GM21390 (cell line): ENCODE results near the gene LITAFD.

Experiments
- ATAC-seq: cut with Tn5 transposase; IDR thresholded peaks from one replicate; pipeline ENCODE4 v1.9.1; 2021; ENCODE audit not compliant: unreplicated experiment

LITAFD gene

DNA sequence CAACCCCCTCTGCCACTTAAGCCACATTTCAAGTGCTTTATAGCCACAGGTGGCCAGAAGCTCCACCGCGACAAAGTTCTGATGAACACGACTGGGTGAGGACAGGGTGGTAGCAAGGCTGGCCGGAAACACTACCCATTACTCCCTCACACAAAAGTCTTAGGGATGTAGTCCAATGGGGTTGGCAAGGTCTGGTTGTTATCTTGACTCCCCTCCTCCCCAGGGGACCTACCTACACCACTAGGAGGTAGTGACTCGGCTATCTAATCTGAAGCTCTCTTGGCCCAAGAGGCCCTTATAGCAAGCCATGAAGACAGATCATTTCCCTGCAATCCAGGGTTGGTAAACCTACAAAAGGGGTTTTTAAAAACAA lies 8.4 kb downstream of the LITAFD start:
- no peak for ATAC-seq

GRCh38 chr16:8892101-8892575 lies 10.0 kb downstream of the LITAFD start:
- ATAC-seq, result peak; percentile 25

GRCh38 chr16:8893426-8893825 lies 11.3 kb downstream of the LITAFD start:
- ATAC-seq, result no peak

GRCh38 chr16:8893976-8894690 lies 12.0 kb downstream of the LITAFD start:
- ATAC-seq, result no peak

GRCh38 chr16:8894736-8895334 lies 12.7 kb downstream of the LITAFD start:
- ATAC-seq, result no peak

- no peak for ATAC-seq
Measured at GRCh38 chr16:8898660-8899318, 16.6 kb downstream of the LITAFD start.

GRCh38 chr16:8899709-8900317 lies 17.7 kb downstream of the LITAFD start:
- no peak for ATAC-seq

DNA sequence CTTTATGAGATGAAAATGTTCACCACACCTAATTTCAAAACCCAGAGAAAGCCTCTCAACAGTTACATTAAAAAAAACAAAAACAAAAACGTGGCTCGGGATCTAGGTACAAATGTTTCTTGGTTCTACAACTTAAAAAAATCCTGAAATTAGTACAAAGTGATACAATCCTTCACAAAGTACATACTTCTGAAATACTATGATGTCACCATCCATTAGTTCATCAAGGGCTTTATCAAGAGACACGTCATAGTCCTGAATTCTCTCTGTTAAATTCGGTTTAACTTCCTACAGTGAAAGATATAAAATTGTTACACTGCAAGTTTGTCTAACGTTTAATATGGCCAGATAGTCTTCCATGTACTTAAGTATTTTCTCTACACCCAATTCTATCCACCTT lies 18.2 kb downstream of the LITAFD start:
- ATAC-seq, result no peak

DNA sequence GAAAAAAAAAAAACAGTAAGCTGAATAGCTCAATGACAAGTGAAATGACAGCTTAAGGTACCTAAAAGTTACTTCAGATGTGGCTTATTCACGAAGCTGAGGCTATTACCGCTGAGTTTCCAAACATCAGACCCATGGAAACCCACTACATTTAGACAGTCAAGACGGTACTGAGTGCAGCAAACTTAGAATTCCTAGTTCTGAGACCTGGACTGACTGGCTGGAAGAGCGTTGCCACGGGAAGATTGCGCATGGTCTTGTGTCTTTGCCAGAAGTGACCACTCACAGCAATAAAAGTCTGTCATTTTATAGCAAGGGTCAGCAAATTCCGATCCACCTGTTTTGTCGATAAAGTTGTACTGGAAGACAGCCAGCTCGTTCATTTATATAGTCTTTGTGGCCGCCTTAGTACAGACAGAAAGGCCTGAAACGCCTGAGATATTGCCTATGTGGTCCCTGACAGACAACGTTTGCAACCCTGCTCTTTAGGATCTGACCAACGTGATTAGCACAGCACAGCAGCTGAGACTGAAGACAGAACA lies 19.2 kb downstream of the LITAFD start:
- ATAC-seq, result no peak

DNA sequence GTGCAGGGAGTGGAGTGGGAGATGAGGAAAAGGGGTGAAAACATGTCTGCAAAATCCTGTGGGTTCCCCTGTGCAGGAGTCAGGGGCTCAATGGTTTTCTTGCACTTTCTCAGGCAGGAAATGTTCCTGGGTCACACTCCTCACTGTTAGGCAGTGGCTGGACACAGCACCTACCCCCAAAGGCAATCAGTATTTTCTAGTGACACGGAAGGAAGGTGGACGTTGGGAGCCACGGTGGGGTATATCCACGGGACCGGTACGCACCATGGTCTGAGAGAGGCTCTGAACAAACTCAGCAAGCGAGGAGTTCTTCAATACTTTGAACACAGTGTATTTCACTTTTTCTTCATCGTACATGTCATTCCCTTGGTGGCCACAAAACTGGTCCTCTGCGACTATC lies 20.9 kb downstream of the LITAFD start:
- no peak for ATAC-seq

DNA sequence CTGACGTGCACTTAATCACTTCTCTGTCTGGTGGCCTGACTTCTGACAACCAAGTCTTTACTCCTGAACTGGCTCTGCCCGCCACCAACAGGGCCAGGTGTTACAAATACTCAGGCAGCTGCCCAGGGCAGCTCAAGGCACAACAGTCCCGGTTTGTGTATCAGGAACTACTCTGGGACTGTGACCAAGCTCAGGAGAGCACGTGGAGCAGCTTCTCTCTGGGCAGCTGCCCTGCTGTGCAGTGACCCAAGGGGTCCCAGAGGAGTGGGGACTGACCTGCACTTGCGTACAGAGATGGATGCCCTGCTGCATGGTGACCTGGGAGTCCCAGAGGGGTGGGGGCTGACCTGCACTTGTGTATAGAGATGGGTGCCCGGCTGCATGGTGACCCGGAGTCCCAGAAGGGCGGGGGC lies 21.9 kb downstream of the LITAFD start:
- no peak for ATAC-seq

DNA sequence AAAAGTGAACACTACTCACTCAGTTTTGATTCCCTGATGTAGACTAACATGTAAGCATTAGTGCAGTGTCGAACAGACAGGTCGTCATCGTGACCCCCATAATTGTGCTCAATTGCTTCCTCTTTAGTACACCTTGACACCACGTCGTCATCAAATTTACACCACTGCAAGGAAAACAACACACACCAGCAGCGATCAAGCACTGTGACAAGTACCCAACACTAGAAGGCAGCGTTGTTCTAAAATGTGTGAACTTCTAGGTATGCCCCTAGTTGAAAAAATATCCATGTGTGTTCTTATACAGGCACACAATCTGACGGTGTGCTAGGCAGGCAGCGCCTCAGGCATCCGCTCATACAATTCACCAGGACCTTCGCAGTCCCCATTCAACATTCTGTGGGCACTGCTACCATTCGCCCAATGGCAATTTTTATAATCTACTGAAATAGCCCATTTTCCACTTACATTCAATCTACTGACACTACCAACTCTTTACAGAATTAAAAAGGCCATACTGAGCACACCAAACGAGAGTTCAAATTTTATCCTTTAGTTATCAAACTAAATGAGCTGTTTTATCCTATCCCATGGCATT lies 23.1 kb downstream of the LITAFD start:
- ATAC-seq, result no peak

DNA sequence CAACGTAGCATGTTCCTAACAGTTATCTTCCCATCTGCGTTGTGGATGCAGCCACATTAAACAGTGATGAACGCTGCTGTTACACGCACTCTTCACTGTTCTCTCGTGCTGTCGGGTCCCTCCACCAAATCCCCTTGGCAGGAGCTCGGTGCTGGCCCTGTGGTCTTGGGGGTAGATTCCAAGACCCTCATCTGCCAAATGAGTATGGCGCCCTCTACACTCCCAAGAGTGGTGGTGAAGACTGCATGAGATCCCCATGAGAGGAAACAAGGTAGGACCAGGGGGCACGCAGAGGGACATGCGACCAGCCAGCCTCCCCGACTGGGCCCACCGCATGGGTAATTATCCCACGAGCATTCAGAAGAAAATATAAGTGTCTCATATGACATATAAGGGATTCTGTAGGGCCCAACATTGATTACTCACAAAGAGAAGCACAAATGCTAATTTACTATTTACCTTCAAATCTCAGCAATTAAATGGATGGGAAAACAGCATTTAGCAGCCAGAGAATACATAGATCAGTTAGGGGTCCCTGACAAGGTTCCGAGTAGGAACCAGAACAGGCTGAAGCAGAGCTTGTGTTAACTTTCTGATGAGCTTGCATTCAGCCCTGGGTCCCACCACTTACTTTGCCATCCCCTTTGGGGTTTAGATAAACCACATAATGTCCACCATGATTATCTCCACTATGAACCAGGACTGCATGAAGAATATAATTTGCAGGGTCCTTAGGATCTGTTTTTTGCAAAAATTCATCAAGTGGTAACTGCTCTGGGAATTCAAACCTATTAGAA lies 23.8 kb downstream of the LITAFD start:
- no peak for ATAC-seq

GRCh38 chr16:8907096-8907495 lies 24.9 kb downstream of the LITAFD start:
- no peak for ATAC-seq

DNA sequence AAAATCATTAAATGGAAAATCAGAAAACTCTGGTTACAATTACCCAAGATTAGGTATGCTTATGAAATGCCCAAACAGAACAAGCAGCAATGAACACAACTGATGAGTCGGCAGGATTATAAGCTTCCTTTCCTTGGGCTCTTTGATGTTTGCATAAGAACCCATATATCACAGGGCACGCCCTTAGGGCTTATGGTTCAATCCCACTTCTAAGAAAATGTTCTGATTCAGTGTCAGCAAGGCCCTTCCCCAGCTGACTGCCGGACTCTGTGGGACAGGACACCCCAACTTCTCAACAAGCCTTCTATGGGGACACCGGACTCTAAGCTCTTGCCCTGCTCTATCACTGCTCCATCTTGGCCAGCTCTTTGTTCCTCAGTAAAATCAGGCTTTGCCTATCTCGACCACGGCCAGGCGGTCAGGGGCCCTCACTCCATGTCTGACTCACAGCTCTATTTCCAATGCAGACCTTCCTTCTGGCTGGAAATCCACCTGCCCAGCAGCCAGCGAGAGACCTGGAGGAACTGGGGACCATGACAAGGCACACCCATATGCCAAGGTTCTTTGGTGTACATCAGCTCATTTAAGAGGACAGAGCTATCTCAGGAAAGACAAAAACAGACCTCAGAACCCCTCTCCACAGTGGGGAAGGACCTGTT lies 26.8 kb downstream of the LITAFD start:
- no peak for ATAC-seq

- ATAC-seq, result no peak
Measured at GRCh38 chr16:8910811-8911210, 28.7 kb downstream of the LITAFD start.

DNA sequence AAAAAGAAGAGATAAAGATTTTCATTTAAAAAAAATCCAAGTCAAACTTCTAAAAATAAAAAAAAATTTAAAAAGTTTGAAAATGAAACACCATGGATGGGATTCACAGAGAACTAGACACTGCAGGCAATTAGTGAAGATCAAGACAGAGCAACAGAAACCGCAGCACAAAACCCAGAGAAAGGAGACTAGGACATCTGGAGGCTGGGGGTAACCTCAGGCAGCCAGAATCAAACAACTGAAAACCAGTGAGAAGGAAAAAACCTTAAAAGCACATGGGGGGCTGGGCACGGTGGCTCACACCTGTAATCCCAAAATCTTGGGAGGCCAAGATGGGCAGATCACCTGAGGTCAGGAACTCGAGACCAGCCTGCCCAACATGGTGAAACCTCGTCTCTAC lies 30.6 kb downstream of the LITAFD start:
- ATAC-seq, result no peak

- ATAC-seq, result no peak
Measured at GRCh38 chr16:8914098-8914497, 31.9 kb downstream of the LITAFD start.

DNA sequence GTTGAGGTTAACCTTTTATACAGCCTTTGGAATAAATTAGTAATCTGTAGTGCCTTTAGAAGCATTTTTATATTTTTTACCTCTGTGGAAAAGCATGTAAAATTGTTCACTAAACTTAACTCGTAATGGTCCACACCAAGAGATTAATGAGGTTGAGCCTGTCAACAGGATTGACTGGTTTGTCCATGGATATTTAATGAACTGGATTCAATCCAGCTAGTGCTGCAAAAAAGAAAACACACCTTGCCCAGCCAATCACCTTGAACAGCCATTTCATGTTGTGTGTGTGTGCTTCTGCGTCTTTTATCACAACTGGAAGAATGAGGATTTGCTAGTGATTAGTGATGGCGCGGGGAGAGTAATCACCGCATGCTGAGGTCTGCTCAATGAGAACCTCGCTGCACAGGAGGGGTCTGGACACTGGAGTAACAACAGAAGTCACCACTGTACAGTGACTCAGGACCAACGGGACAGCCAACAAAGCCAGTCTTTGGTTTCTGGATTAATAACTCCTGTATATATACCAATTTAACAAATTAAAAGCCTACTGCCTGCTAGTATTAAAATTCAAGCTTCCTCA lies 33.7 kb downstream of the LITAFD start:
- no peak for ATAC-seq
